Body of pancreas (tissue), 4 donors: Measurements from ENCODE around the gene RNF187. TPM values are rescaled to one million over a fixed set of nuclear protein-coding genes. Genes with fewer than 3 reads are reported as not detected.

Experiments used
- ATAC-seq: fragments of 150-250 bp; one replicate; pipeline ENCODE4 v1.9.1; 2016
- DNase-seq, 4 donors: peaks; one replicate each; pipeline ENCODE4 v3.0.0-alpha.2; 2019
- H3K27ac ChIP-seq, 4 donors: fragments of 200-600 bp; sonication (generic); 1 replicate in 3 of 4; 2 replicates in 1 of 4; pipeline versions ENCODE4 v1.5.1 to v1.6.1; 2016 to 2019; ENCODE audit warnings: mild to moderate bottlenecking in 1 of 4, mixed read lengths in 1 of 4, moderate library complexity in 1 of 4
- H3K27me3 ChIP-seq, 2 donors: fragments of 200-600 bp; sonication (generic); one replicate each; pipeline ENCODE4 v1.6.0; 2016; ENCODE audit warnings: mild to moderate bottlenecking in 1 of 2
- H3K36me3 ChIP-seq, 2 donors: fragments of 200-600 bp; sonication (generic); replicated peaks in 1 of 2; 2 replicates each; pipeline ENCODE4 v1.5.1; 2016; ENCODE audit warnings: low read depth in 2 of 2; ENCODE audit not compliant: insufficient read depth in 1 of 2
- H3K4me1 ChIP-seq: fragments of 200-600 bp; sonication (generic); one replicate; pipeline ENCODE4 v1.6.0; 2016
- H3K4me3 ChIP-seq, 2 donors: fragments of 200-600 bp; sonication (generic); 1 replicate in 1 of 2; 2 replicates in 1 of 2; pipeline ENCODE4 v1.5.1; 2016 to 2019
- H3K9me3 ChIP-seq, 3 donors: fragments of 200-600 bp; sonication (generic); 1 replicate in 2 of 3; 2 replicates in 1 of 3; pipeline ENCODE4 v1.5.1; 2016
- CTCF ChIP-seq, 7 experiments: fragments of 450-650 bp in 4 of 7; fragments of 200-600 bp in 3 of 7; sonication (generic) in 3 of 7; IDR thresholded peaks; one replicate each; pipeline ENCODE4 v1.5.1; 2016 to 2019; ENCODE audit warnings: antibody characterized with exemption in 7 of 7
- POLR2A ChIP-seq, 3 donors: fragments of 450-650 bp; IDR thresholded peaks; one replicate each; pipeline ENCODE4 v1.6.1; 2016; ENCODE audit warnings: antibody characterized with exemption in 3 of 3, mild to moderate bottlenecking in 2 of 3
- WGBS, 2 donors: methylation state at CpG; one replicate each; pipeline ENCODE4 v1.1.5; 2017; 5-methylcytosine and 5-hydroxymethylcytosine counted together
- intact Hi-C: fragments of 100-400 bp; cut with DNase I; formaldehyde crosslinking; loops from one replicate; pipeline ENCODE4 v1.15.1; 2023
- total RNA-seq, 2 donors: library from RNA; depleted of rRNA; stranded (reverse); fragments of >200 nt; gene quantifications; one replicate each; pipeline ENCODE4 v1.1.0, GENCODE V29; 2016

RNF187 gene
- total RNA-seq, 2 donors from 2014 or later: 20.0 to 35.9 TPM

DNA sequence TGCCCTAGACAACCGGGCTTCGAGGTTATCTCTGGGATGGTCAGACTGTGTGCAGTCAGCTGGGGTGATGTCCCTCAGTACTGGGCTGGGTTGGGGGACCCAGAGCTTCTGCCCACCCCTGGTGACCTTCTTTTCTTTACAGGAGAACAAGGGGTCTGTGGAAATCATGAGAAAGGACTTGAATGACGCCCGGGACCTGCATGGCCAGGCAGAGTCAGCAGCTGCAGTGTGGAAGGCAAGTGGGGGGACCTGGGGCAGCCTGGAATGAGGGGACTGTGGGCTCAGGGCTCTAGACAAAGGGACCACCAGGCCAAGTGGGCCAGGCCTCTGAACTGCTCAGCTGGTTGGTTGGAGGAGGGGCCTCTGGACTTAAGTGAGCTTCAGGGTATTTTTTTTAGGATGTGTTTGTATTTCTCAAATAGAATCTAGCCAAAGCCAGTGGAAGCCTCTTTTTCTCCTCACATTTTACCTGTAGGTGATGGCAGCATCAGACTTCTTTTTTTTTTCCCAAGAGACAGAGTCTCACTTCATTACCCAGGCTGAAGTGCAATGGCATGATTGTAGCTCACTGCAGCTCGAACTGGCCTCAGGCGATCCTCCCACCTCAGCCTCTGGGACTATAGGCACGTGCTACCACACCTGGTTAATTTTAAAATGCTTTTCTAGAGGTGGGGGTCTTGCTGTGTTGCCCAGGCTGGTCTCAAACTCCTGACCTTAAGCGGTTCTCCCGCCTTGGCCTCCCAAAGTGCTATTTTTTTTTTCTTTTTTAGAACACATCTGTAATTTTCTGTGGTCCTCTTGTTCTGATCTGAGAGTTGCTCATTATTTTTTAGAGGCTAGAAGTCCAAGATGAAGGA, 1.9 kb downstream of the RNF187 start:
- Histone ChIP-seq H3K9me3 (no peaks in the 10 kb centered on the region), H3K27me3 (no peaks in the 10 kb centered on the region), H3K4me3 (no peak overlapping the region), H3K36me3 (peaks cover 0 to 10% of the 10 kb centered on the region in 2 donors), H3K27ac (no peak overlapping the region), H3K4me1 (peaks cover 41% of the 10 kb centered on the region)
- no peak for ATAC-seq
- no peak for DNase-seq
- WGBS, 2 donors: 79 to 80% methylated on average over 8 to 9 of the region's 9 CpGs
- TF ChIP-seq POLR2A (IDR thresholded peaks at IDR 0.05) (no peak), CTCF (IDR thresholded peaks at IDR 0.05) (no peak)
- intact Hi-C loops: no loop called here

GRCh38 chr1:228490120-228491078, 3.2 kb downstream of the RNF187 start:
- 91 to 92% methylated on average over 5 to 6 of the region's 6 CpGs for WGBS, 2 donors
- Histone ChIP-seq H3K27me3 (no peaks in the 10 kb centered on the region), H3K4me3 (no peak overlapping the region), H3K9me3 (no peaks in the 10 kb centered on the region), H3K4me1 (peaks cover 36% of the 10 kb centered on the region), H3K27ac (no peak overlapping the region), H3K36me3 (peaks cover 0 to 16% of the 10 kb centered on the region in 2 donors)
- TF ChIP-seq CTCF (IDR thresholded peaks at IDR 0.05): no peak
- TF ChIP-seq POLR2A (IDR thresholded peaks at IDR 0.05): no peak
- no peak for ATAC-seq
- no peak for DNase-seq
- intact Hi-C loops: no loop called here

GRCh38 chr1:228493141-228494043, 6.2 kb downstream of the RNF187 start:
- ATAC-seq: no peak
- intact Hi-C loops: no loop called here
- no peak for TF ChIP-seq CTCF (IDR thresholded peaks at IDR 0.05)
- TF ChIP-seq POLR2A (IDR thresholded peaks at IDR 0.05): no peak
- Histone ChIP-seq H3K27ac (no peak overlapping the region), H3K9me3 (no peaks in the 10 kb centered on the region), H3K27me3 (no peaks in the 10 kb centered on the region), H3K4me3 (no peak overlapping the region), H3K36me3 (peaks cover 0 to 16% of the 10 kb centered on the region in 2 donors), H3K4me1 (peaks cover 24% of the 10 kb centered on the region)
- DNase-seq: no peak
- WGBS, 2 donors: 92 to 93% methylated on average over 27 to 28 of the region's 28 CpGs

DNA sequence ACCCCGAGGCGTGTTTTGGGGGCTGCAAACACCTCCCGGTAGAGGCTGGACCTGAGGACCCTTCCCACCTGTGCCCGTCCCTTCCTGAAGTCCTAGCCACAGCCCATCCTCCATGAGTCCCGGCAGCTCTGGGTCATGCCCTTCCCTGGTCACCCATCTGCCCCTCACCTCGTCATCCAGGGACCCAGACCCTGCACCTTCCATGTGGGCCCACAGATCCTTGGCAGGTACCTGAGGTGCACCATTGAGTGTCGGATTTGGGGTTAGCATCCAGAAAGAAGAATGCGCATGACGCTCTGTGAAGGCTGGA, 6.8 kb downstream of the RNF187 start:
- H3K4me1 ChIP-seq: peaks cover 18% of the 10 kb centered on the region
- peaks cover 0 to 16% of the 10 kb centered on the region in 2 donors for H3K36me3 ChIP-seq
- intact Hi-C loops: no loop called here
- no peak for ATAC-seq
- H3K4me3 ChIP-seq: no peak overlapping the region
- H3K27ac ChIP-seq: no peak overlapping the region
- no peaks in the 10 kb centered on the region for H3K27me3 ChIP-seq
- WGBS, 2 donors: 83 to 88% methylated on average over 9 of the region's 9 CpGs
- H3K9me3 ChIP-seq: no peaks in the 10 kb centered on the region
- TF ChIP-seq POLR2A (IDR thresholded peaks at IDR 0.05) (no peak), CTCF (IDR thresholded peaks at IDR 0.05) (no peak)
- no peak for DNase-seq
